DND-41 (cell line): Measurements from ENCODE around the gene TRPC4AP.

Experiments used
- EZH2 ChIP-seq: IDR thresholded peaks from 3 replicates; pipeline ENCODE4 v1.6.1; 2012; ENCODE audit warnings: borderline replicate concordance, low read depth, mild to moderate bottlenecking, moderate library complexity, low read length, inconsistent platforms; ENCODE audit not compliant: severe bottlenecking
- TF ChIP-seq, protein P1 (sequence below): IDR thresholded peaks from 2 replicates; pipeline ENCODE4 v1.5.1; 2012; ENCODE audit warnings: borderline replicate concordance, low read length, moderate library complexity, mild to moderate bottlenecking; ENCODE audit not compliant: poor library complexity, severe bottlenecking; ENCODE audit errors: extremely low read depth

- TF ChIP-seq, protein P1, sequence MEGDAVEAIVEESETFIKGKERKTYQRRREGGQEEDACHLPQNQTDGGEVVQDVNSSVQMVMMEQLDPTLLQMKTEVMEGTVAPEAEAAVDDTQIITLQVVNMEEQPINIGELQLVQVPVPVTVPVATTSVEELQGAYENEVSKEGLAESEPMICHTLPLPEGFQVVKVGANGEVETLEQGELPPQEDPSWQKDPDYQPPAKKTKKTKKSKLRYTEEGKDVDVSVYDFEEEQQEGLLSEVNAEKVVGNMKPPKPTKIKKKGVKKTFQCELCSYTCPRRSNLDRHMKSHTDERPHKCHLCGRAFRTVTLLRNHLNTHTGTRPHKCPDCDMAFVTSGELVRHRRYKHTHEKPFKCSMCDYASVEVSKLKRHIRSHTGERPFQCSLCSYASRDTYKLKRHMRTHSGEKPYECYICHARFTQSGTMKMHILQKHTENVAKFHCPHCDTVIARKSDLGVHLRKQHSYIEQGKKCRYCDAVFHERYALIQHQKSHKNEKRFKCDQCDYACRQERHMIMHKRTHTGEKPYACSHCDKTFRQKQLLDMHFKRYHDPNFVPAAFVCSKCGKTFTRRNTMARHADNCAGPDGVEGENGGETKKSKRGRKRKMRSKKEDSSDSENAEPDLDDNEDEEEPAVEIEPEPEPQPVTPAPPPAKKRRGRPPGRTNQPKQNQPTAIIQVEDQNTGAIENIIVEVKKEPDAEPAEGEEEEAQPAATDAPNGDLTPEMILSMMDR, result no peak
- TF ChIP-seq EZH2, result no peak
Observed at GRCh38 chr20:34974246-34974645, 118.4 kb downstream of the TRPC4AP start.
